ENCODE results near the gene C10orf67. TPM values are rescaled to one million over a fixed set of nuclear protein-coding genes. Genes with fewer than 3 reads are reported as not detected.
"Not testable (repeated sequence)": the region's sequence is repeated elsewhere in the genome, so short reads cannot be mapped to it uniquely, and the experiment has no call there.

C10orf67 gene
- under 1 TPM; 0.39 to 0.84 TPM for total RNA-seq

DNA sequence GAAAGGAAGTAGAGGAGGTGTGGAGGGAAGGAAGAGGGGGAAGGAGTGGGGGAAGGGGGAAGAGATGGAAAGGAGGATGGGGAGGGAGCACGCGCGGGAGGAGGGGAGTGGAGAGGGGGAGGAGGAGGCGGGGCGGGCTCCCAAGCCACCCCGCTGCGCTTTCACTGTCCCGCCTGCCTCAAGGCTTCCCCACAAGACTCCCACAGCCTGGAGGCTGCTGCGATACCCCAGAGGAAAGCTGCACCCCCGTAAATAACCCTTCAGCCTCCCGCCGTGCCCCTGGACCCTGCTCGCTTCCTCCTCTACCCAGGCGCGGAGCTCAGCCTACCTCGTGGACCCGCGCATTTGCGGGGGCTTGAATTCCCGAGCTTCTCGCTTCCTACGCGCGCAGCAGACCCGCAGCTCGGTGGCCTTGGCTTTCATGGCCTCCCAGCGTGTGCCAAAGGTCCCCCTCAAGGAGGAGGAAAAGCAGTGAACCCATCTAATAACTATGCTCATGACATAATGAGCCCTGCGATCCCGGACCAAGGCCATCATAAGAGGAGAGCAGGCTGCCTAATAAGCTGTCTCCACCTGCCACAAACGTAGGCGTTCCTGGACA lies at the start of gene C10orf67:
Gene C10orf67 (minus strand): TSS at position 557 of the 601 bp plus-strand sequence. CDS start 23 bp downstream, at position 534.
- ATAC-seq (replicated peaks in 1 of 2) (peak; percentile 35 to 38), DNase-seq (no peak)
- H3K9me3 Mint-ChIP-seq, result peaks cover 0 to 2% of the 10 kb centered on the region in 2 donors
- H3K4me1 Mint-ChIP-seq (ENCODE audit: low read depth), result peaks cover 49% of the 10 kb centered on the region
- no peaks in the 10 kb centered on the region for H3K27me3 Mint-ChIP-seq (ENCODE audit: low read depth)
- no peaks in the 10 kb centered on the region for H3K36me3 Mint-ChIP-seq (ENCODE audit: insufficient read depth in 2 of 2)
- peak within 1 kb of the TSS; percentile 78 for H3K27ac Mint-ChIP-seq
- H3K4me3 Mint-ChIP-seq, result peak within 1 kb of the TSS; percentile 88 to 94

DNA sequence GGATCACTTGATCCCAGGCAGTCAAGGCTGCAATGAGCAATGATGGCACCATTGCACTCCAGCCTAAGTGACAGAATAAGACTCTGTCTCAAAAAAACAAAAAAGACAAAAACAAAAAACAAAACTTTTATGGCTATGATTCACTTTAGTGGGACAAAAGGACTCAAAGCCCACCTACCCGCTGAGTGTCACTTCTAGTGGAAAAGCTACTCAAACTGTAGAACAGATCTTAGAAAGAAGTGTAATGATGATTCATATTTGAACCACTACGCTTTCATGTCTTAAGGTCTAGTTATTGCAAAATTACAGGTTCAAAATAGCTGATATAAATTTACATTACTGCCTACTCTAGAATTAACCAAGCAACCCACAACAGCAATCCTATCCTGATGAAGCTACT lies 47.2 kb upstream of the C10orf67 start:
- ATAC-seq (replicated peaks in 1 of 2) (peak; percentile 88 to 91), DNase-seq (peak; percentile 28 to 58)
- Mint-ChIP-seq H3K4me3 (peak overlapping the region; percentile 15 to 31), H3K27ac (peak overlapping the region; percentile 45), H3K9me3 (peaks cover 3% of the 10 kb centered on the region in 2 donors), H3K36me3 (ENCODE audit: insufficient read depth in 2 of 2) (peaks cover 0 to 3% of the 10 kb centered on the region in 2 donors), H3K4me1 (ENCODE audit: low read depth) (peaks cover 26% of the 10 kb centered on the region), H3K27me3 (ENCODE audit: low read depth) (no peaks in the 10 kb centered on the region)

DNA sequence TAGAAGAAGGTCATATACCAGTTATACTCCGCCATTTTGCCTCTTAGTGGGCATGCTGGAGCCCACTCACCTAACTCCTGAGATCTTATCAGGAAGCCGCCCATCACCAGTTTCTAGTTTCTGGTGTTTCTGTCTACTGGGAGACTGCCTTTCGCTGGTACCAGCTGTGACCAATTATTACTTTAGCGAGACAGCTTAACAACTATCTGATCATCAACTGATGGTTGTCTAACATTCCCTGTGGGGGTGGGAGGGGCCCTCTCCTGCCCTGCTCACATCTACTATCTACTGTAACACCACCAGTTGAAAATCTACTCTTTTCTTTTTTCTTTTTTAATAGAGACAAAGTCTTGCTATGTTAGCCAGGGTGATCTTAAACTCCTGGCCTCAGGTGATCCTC lies 46.2 kb upstream of the C10orf67 start:
- Mint-ChIP-seq H3K36me3 (ENCODE audit: insufficient read depth in 2 of 2) (peaks cover 0 to 3% of the 10 kb centered on the region in 2 donors), H3K27ac (no peak overlapping the region)

DNA sequence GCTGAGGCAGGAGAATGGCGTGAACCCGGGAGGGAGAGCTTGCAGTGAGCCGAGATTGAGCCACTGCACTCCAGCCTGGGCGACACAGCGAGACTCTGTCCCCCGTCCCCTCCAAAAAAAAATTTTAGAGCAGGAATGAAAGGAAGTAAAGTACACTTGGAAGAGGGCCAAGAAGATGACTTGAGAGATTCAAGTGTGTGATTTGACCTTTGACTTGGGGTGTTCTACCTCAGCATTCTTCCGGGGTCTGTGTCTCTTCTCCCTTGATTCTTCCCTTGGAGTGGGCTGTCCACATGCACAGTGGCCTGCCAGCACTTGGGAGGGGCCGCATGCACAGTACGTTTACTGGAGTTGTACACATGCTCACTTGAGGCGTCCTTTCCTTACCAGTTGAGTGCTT lies 45.8 kb upstream of the C10orf67 start:
- not testable (repeated sequence) for H3K27ac Mint-ChIP-seq

More for the DNA sequence above, 46.2 kb upstream of the C10orf67 start:
- DNase-seq, result no peak
- Mint-ChIP-seq H3K9me3 (peaks cover 3% of the 10 kb centered on the region in 2 donors), H3K4me1 (ENCODE audit: low read depth) (peaks cover 26% of the 10 kb centered on the region), H3K4me3 (no peak overlapping the region), H3K27me3 (ENCODE audit: low read depth) (no peaks in the 10 kb centered on the region)
- no peak for ATAC-seq (replicated peaks in 1 of 2)

DNA sequence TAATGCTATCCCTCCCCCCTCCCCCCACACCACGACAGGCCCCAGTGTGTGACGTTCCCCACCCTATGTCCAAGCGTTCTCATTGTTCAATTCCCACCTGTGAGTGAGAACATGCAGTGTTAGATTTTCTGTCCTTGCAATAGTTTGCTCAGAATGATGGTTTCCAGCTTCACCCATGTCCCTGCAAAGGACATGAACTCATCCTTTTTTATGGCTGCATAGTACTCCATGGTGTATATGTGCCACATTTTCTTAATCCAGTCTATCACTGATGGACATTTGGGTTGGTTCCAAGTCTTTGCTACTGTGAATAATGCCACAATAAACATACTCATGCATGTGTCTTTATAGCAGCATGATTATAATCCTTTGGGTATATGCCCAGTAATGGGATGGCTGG lies 42.9 kb upstream of the C10orf67 start:
- not testable (repeated sequence) for H3K27me3 Mint-ChIP-seq (ENCODE audit: low read depth); H3K4me3 Mint-ChIP-seq; H3K9me3 Mint-ChIP-seq; H3K27ac Mint-ChIP-seq; H3K36me3 Mint-ChIP-seq (ENCODE audit: insufficient read depth in 2 of 2); DNase-seq; ATAC-seq (replicated peaks in 1 of 2)
- peaks cover 26% of the 10 kb centered on the region for H3K4me1 Mint-ChIP-seq (ENCODE audit: low read depth)

More for the DNA sequence above, 45.8 kb upstream of the C10orf67 start:
- H3K36me3 Mint-ChIP-seq (ENCODE audit: insufficient read depth in 2 of 2); H3K9me3 Mint-ChIP-seq; H3K4me3 Mint-ChIP-seq; DNase-seq; ATAC-seq (replicated peaks in 1 of 2); H3K27me3 Mint-ChIP-seq (ENCODE audit: low read depth): not testable (repeated sequence)
- peaks cover 26% of the 10 kb centered on the region for H3K4me1 Mint-ChIP-seq (ENCODE audit: low read depth)

DNA sequence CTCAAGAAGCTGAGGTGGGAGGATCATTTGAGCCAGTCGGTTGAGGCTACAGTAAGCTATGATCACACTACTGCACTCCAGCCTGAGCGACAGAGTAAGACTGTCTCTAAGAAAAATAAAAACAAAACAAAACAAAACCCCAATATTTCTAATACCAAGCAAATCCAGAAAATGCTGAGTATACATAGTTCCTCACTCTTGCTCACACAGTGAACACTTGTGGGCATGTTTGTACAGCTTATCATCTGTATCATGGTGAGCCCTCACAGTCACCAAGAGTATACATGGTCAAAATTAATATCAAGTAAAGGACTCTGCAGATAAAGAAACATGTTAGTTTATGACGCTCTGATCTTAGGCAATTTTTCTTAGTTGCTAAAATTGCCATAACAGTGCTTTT lies 41.5 kb upstream of the C10orf67 start:
- DNase-seq (no peak), ATAC-seq (replicated peaks in 1 of 2) (no peak)
- no peak overlapping the region for H3K27ac Mint-ChIP-seq
- peaks cover 3% of the 10 kb centered on the region in 2 donors for H3K9me3 Mint-ChIP-seq
- peaks cover 0 to 3% of the 10 kb centered on the region in 2 donors for H3K36me3 Mint-ChIP-seq (ENCODE audit: insufficient read depth in 2 of 2)
- H3K4me1 Mint-ChIP-seq (ENCODE audit: low read depth), result peaks cover 13% of the 10 kb centered on the region
- no peaks in the 10 kb centered on the region for H3K27me3 Mint-ChIP-seq (ENCODE audit: low read depth)
- no peak overlapping the region for H3K4me3 Mint-ChIP-seq

DNA sequence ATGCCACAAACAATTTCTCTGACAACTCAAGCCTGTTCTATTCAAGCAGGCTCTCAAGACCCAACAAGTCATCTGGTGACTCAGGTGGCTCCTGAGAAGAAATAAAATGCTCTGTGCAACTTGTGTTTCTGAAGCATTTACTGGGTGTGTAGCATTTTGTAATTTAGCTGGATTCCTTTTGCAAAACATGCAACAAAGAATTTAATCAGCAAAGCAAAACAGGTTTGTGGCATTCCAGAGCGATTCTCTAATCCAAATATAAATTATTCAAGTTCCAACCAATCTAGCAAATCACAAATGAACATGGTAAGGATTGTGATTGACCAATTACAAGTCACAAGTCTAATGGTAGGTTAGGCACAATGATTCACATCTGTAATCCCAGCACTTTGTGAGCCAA lies 39.8 kb upstream of the C10orf67 start:
- Mint-ChIP-seq H3K4me1 (ENCODE audit: low read depth) (no peaks in the 10 kb centered on the region), H3K9me3 (no peaks in the 10 kb centered on the region), H3K27ac (no peak overlapping the region), H3K4me3 (no peak overlapping the region), H3K36me3 (ENCODE audit: insufficient read depth in 2 of 2) (no peaks in the 10 kb centered on the region), H3K27me3 (ENCODE audit: low read depth) (no peaks in the 10 kb centered on the region)
- ATAC-seq (replicated peaks in 1 of 2), result no peak
- DNase-seq, result no peak

DNA sequence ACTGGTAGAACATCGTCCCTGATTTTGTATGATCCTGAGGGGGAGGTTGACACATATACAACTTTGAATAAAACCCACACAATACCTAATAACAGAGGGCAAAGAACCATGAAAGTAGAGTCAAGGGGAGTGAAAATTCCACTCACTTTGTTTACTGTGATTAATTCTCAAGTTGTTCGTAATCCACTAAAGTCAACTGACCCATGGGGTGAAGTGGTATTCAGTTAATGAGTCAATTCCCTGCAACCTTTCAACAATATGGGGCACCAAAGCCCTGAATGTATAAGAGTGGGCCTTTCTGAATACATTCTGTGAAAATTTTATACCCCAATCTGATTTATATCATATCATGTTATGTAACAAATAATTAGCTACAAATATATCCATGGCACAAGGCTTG lies 39.0 kb upstream of the C10orf67 start:
- Mint-ChIP-seq H3K27me3 (ENCODE audit: low read depth) (no peaks in the 10 kb centered on the region), H3K36me3 (ENCODE audit: insufficient read depth in 2 of 2) (no peaks in the 10 kb centered on the region), H3K9me3 (no peaks in the 10 kb centered on the region), H3K4me1 (ENCODE audit: low read depth) (no peaks in the 10 kb centered on the region), H3K4me3 (no peak overlapping the region), H3K27ac (no peak overlapping the region)
- no peak for DNase-seq
- no peak for ATAC-seq (replicated peaks in 1 of 2)

DNA sequence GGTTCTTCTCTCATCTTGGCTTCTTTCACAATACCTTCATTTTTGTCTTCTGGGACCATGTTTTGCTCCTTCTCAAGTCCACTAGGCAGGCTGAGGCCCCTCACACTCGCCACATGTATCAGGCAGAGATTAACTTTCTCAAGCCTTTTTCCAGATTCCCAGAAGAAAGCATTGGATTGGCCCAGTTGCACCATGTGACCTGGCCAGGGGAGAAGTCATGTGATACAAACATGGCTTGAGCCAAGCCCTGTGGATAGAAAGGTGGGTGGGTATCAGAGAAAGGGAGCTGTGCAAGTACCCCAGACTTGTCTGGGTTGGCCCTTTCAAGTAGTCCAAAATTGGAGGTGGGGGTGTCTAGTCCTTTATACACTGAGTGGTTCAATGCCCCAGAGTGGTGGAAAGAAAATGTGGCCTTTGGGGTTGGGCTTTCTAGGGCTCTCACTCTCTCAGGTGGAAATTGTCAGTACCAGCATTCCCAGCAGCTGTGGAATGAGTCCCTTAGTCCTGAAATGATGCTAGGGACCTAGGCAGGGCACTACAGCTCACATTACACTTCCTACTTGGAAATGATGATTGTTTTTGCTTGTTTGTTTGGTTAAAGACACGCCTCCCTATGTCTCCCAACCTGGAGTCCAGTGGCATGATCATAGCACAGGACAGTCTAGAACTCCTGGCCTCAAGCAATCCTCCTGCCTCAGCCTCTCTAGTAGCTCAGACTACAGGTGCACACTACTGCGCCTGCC lies 36.9 kb upstream of the C10orf67 start:
- H3K27ac Mint-ChIP-seq, result no peak overlapping the region
- DNase-seq (no peak), ATAC-seq (replicated peaks in 1 of 2) (no peak)
- H3K27me3 Mint-ChIP-seq (ENCODE audit: low read depth), result no peaks in the 10 kb centered on the region
- no peak overlapping the region for H3K4me3 Mint-ChIP-seq
- peaks cover under 1% of the 10 kb centered on the region for H3K4me1 Mint-ChIP-seq (ENCODE audit: low read depth)
- no peaks in the 10 kb centered on the region for H3K9me3 Mint-ChIP-seq
- H3K36me3 Mint-ChIP-seq (ENCODE audit: insufficient read depth in 2 of 2), result peaks cover 0 to 1% of the 10 kb centered on the region in 2 donors

DNA sequence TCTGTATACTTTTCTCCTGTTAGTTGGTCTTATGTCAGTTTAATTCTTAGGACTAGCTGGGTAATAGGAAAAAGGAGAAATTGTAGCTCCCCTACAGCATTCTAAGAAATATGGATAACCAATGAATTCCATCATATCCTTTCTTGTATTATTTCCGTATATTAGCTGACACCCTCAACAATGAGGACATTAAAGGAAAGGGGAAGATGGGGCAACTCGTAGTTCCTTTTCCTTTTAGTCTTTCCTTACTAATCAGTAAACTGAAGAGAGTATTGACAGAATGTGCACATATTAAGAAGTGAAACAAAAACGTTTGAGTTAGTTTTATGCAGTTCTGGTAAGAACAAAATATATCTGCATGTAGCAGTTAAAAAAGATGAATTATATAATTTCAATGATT lies 35.1 kb upstream of the C10orf67 start:
- no peak overlapping the region for H3K4me3 Mint-ChIP-seq
- H3K36me3 Mint-ChIP-seq (ENCODE audit: insufficient read depth in 2 of 2), result peaks cover 0 to 1% of the 10 kb centered on the region in 2 donors
- DNase-seq (no peak), ATAC-seq (replicated peaks in 1 of 2) (no peak)
- H3K9me3 Mint-ChIP-seq, result no peaks in the 10 kb centered on the region
- H3K4me1 Mint-ChIP-seq (ENCODE audit: low read depth), result peaks cover 13% of the 10 kb centered on the region
- no peaks in the 10 kb centered on the region for H3K27me3 Mint-ChIP-seq (ENCODE audit: low read depth)
- H3K27ac Mint-ChIP-seq, result no peak overlapping the region

DNA sequence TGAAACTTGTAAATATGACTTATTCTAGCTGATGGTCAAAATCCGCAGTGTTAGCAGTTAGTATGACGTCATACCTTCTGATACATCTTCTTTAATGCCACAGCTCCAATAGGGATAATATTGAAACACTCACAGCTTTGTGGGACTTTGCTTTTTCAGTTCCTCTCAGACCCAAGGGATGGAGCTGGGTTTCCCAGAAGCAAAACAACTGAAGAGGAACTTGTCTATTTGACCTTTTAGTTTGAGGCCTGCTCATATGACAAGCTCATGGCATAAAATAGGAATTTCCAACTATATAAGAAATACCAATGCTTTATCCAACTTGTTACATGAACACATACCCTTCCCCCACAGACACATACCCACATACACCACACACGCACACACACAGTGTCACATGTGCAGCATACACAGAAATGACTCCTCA lies 31.6 kb upstream of the C10orf67 start:
- Mint-ChIP-seq H3K4me3 (no peak overlapping the region), H3K4me1 (ENCODE audit: low read depth) (peaks cover 28% of the 10 kb centered on the region), H3K36me3 (ENCODE audit: insufficient read depth in 2 of 2) (peaks cover 0 to 7% of the 10 kb centered on the region in 2 donors), H3K9me3 (peaks cover 3 to 4% of the 10 kb centered on the region in 2 donors), H3K27me3 (ENCODE audit: low read depth) (no peaks in the 10 kb centered on the region), H3K27ac (no peak overlapping the region)
- ATAC-seq (replicated peaks in 1 of 2) (peak in 1 of 2 donors; percentile 33), DNase-seq (no peak)

DNA sequence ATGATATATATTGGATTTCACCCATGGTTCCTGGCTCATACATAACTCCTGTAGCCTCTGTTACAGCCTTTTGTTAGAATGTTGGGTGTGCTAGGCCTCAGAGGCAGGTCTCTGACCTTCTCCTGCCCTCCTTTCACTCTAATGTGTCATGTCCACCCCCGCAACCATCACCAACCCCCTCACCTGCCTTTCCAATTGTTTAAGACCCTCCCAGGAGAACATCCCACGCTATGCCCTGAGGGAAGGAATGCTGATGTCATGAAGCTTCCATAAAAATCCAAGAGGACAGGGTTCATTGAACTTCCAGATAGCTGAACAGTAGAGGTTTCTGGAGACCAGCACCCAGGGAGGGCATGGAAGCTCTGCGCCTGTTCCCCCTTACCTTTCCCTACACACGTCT lies 30.8 kb upstream of the C10orf67 start:
- DNase-seq (no peak), ATAC-seq (replicated peaks in 1 of 2) (no peak)
- Mint-ChIP-seq H3K27me3 (ENCODE audit: low read depth) (no peaks in the 10 kb centered on the region), H3K36me3 (ENCODE audit: insufficient read depth in 2 of 2) (peaks cover 0 to 7% of the 10 kb centered on the region in 2 donors), H3K9me3 (peaks cover 3 to 4% of the 10 kb centered on the region in 2 donors), H3K4me1 (ENCODE audit: low read depth) (peaks cover 33% of the 10 kb centered on the region), H3K27ac (no peak overlapping the region), H3K4me3 (no peak overlapping the region)

DNA sequence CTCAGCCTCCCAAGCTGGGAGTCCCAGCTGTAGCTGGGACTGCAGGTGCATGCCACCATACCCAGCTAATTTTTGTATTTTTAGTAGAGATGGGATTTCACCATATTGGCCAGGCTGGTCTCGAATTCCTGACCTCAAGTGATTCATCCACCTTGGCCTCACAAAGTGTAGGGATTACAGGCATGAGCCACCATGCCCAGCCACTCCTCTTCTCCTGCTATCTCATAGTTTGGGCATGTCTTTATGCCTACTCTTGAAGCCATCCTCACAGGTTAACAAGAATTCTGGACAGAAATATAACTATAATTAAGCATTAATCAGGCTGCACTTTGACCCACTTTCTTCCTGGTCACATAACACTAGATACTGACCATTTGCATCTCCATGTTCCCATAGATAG lies 28.6 kb upstream of the C10orf67 start:
- DNase-seq, result no peak
- H3K4me1 Mint-ChIP-seq (ENCODE audit: low read depth), result peaks cover 55% of the 10 kb centered on the region
- no peak overlapping the region for H3K4me3 Mint-ChIP-seq
- no peaks in the 10 kb centered on the region for H3K27me3 Mint-ChIP-seq (ENCODE audit: low read depth)
- H3K36me3 Mint-ChIP-seq (ENCODE audit: insufficient read depth in 2 of 2), result peaks cover 0 to 7% of the 10 kb centered on the region in 2 donors
- peaks cover 3 to 4% of the 10 kb centered on the region in 2 donors for H3K9me3 Mint-ChIP-seq
- ATAC-seq (replicated peaks in 1 of 2), result no peak
- no peak overlapping the region for H3K27ac Mint-ChIP-seq
